Cardiac muscle cell (in vitro differentiated cells and primary cell): ENCODE data around the gene ACAP2. TPM values are rescaled to one million over a fixed set of nuclear protein-coding genes. Genes with fewer than 3 reads are reported as not detected.
"Not testable (repeated sequence)": the region's sequence is repeated elsewhere in the genome, so short reads cannot be mapped to it uniquely, and the experiment has no call there.

Experiments used
- DNase-seq, 2 donors: peaks; one replicate each; pipeline versions ENCODE4 v3.0.0 to v3.0.0-alpha.2; 2010 to 2017; ENCODE audit warnings: low read depth in 1 of 2, low spot score in 1 of 2
- H3K27ac ChIP-seq: fragments of 200-600 bp; sonication (generic); 2 replicates; pipeline ENCODE4 v1.5.1; 2016
- H3K27me3 ChIP-seq: fragments of 200-600 bp; sonication (generic); 2 replicates; pipeline ENCODE4 v1.6.0; 2016; ENCODE audit warnings: control low read depth
- H3K36me3 ChIP-seq: fragments of 200-600 bp; sonication (generic); 2 replicates; pipeline ENCODE4 v1.5.1; 2016; ENCODE audit warnings: control low read depth
- H3K4me1 ChIP-seq: fragments of 200-600 bp; sonication (generic); 2 replicates; pipeline ENCODE4 v1.8.1; 2017; ENCODE audit warnings: low read depth, mild to moderate bottlenecking, mixed run types
- H3K4me3 ChIP-seq: fragments of 200-600 bp; sonication (generic); 2 replicates; pipeline ENCODE4 v1.5.1; 2016; ENCODE audit warnings: mild to moderate bottlenecking
- H3K9me3 ChIP-seq: fragments of 200-600 bp; sonication (generic); 2 replicates; pipeline ENCODE4 v1.5.1; 2017; ENCODE audit warnings: low read depth, mild to moderate bottlenecking, control low read depth
- polyA plus RNA-seq: library from polyadenylated mRNA; unstranded; fragments of >200 nt; fragmentation: Nextera tagmentation; extraction: Ambion mirVana; gene quantifications from 2 replicates; pipeline ENCODE4 v1.2.1, GENCODE V29; 2016
- total RNA-seq: library from RNA; depleted of rRNA; stranded (reverse); fragments of >200 nt; gene quantifications from 2 replicates; pipeline ENCODE4 v1.2.3, GENCODE V29; 2016
- TF ChIP-seq, protein P1 (sequence below): IDR thresholded peaks from 2 replicates; pipeline ENCODE4 v1.5.1; 2012; ENCODE audit warnings: low read depth, mild to moderate bottlenecking, low read length

Gene ACAP2
- total and polyA plus RNA-seq, 2 experiments from 2014 or later = 36.2 to 44.4 TPM

DNA sequence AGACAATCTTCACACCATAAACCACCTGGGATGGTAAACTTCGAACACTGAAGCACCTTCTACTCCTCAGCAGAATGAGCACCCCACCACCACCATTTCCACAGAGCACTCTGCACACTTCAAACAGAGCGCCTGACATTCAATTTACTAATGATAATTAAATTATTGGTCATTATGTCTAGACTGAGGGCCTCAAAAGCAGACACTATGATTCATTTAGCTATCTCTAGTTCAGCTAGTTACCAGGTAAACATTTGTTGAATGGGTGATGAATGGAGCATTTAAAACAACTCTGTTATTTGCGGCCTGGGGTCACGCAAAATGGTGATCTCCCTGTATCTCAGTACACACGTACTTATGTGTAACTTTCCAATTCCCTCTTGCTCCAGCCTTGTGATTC lies 40.9 kb downstream of the ACAP2 start:
- no peak overlapping the region for H3K4me3 ChIP-seq
- no peaks in the 10 kb centered on the region for H3K9me3 ChIP-seq
- H3K36me3 ChIP-seq = no peaks in the 10 kb centered on the region
- peaks cover 5% of the 10 kb centered on the region for H3K4me1 ChIP-seq
- DNase-seq = no peak
- TF ChIP-seq, protein P1, sequence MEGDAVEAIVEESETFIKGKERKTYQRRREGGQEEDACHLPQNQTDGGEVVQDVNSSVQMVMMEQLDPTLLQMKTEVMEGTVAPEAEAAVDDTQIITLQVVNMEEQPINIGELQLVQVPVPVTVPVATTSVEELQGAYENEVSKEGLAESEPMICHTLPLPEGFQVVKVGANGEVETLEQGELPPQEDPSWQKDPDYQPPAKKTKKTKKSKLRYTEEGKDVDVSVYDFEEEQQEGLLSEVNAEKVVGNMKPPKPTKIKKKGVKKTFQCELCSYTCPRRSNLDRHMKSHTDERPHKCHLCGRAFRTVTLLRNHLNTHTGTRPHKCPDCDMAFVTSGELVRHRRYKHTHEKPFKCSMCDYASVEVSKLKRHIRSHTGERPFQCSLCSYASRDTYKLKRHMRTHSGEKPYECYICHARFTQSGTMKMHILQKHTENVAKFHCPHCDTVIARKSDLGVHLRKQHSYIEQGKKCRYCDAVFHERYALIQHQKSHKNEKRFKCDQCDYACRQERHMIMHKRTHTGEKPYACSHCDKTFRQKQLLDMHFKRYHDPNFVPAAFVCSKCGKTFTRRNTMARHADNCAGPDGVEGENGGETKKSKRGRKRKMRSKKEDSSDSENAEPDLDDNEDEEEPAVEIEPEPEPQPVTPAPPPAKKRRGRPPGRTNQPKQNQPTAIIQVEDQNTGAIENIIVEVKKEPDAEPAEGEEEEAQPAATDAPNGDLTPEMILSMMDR = no peak
- H3K27me3 ChIP-seq = no peaks in the 10 kb centered on the region
- H3K27ac ChIP-seq = no peak overlapping the region

DNA sequence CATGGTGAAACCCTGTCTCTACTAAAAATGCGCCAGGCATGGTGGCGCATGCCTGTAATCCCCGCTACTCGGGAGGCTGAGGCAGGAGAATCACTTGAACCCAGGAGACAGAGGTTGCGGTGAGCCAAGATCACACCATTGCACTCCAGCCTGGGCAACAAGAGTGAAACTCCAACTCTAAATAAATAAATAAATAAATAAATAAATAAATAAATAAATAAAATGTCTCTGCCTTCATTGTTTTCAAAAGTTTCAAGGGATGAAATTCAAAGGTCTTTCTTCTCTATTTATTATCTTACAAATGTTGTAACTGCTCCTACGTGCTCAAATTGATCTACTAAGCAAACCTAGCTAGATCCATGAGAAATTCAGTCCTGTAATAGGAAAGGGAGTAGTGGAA lies 44.4 kb downstream of the ACAP2 start:
- not testable (repeated sequence) for H3K27me3 ChIP-seq, H3K4me1 ChIP-seq, H3K36me3 ChIP-seq, H3K9me3 ChIP-seq, H3K4me3 ChIP-seq, DNase-seq, H3K27ac ChIP-seq

DNA sequence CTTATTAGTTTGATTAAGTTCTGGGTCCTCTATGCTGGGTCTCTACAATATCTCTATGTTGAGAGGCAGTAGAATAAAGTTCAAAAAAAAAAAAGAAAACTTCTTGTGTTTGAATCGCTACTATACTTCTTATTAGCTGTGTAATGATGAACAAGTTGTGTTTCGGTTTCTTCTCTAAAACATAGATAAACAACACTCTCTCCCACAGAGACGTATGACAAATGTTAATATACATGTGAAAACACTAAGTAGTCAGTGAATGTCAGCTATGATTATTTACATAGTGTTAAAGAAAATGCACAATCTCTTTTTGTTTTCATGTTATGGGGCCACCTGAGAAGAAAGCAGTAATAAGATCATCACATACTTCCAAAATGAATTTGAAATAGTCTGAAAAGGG lies 45.3 kb downstream of the ACAP2 start:
- Histone ChIP-seq H3K4me1 (peaks cover 9% of the 10 kb centered on the region), H3K36me3 (no peaks in the 10 kb centered on the region), H3K4me3 (no peak overlapping the region), H3K27me3 (no peaks in the 10 kb centered on the region), H3K9me3 (no peaks in the 10 kb centered on the region), H3K27ac (no peak overlapping the region)
- no peak for DNase-seq
- TF ChIP-seq, protein P1 = no peak

DNA sequence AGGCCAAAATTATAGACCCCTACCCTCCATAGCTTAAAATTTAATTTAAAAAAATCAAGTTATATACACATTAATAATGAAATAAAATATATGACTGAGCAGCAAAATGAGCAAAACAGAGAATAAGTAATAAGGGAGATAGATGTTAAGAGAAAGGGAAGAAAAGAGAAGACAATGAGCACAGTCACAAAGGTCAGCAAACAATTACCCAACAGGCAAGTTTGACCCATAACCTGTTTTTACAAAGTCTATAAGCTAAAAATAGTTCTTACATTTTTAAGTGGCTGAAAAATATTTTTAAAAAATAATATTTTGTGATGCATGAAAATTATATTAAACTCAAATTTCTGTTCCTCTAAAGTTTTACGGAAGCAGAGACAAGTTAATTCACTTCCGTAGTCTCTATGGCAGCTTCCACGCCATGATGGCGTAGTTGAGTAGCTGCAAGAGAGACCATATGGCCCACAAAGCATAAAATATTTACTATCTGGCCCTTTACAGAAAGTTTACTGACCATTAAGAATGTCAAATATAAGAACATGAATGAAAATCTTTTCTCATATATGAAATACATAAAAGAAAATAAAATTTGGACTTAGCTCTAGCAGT lies 47.5 kb downstream of the ACAP2 start:
- no peak for DNase-seq
- H3K36me3 ChIP-seq = no peaks in the 10 kb centered on the region
- no peak overlapping the region for H3K27ac ChIP-seq
- TF ChIP-seq, protein P1 = no peak
- no peak overlapping the region for H3K4me3 ChIP-seq
- H3K4me1 ChIP-seq = peaks cover 9% of the 10 kb centered on the region
- no peaks in the 10 kb centered on the region for H3K9me3 ChIP-seq
- no peaks in the 10 kb centered on the region for H3K27me3 ChIP-seq

DNA sequence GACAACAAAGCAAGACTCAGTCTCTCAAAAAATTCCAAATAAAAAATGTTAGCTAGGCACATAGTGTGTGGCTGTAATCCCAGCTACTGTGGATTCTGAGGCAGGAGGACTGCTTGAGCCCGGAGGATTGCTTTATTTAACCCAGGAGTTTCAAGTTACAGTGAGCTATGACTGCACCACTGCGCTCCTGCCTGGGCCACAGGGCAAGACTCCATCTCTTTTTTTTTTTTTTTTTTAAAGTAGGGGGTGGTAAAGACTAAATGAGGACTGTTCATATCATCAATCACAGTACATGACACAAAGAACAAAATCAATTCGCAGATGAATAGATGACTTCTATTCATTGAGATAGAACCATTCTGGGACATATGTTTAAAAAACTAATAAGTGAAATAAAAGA lies 48.1 kb downstream of the ACAP2 start:
- Histone ChIP-seq H3K9me3 (no peaks in the 10 kb centered on the region), H3K4me1 (peaks cover 9% of the 10 kb centered on the region), H3K36me3 (no peaks in the 10 kb centered on the region), H3K27me3 (no peaks in the 10 kb centered on the region), H3K27ac (no peak overlapping the region), H3K4me3 (no peak overlapping the region)
- TF ChIP-seq, protein P1 = no peak
- DNase-seq = no peak

DNA sequence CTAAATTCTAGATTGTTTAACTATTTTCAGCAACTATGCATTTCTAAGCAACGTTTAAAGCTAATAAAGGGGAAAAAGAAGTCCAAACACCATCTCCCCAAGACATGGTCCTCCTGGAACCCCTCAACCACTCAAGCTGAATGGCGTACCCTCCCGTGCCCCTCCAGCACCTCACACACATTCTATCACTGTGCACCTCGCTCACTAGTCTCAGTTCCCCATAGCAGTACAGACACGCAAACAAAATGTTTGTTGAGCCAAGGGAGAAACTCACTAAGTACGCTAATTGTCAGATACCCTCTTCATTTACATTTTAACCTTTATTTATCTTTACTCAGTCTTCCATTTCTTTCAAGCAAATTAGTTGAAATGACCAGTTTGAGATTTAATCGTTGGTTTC lies 48.8 kb downstream of the ACAP2 start:
- no peaks in the 10 kb centered on the region for H3K36me3 ChIP-seq
- peaks cover 9% of the 10 kb centered on the region for H3K4me1 ChIP-seq
- DNase-seq = no peak

More for the DNA sequence above, 48.8 kb downstream of the ACAP2 start:
- TF ChIP-seq, protein P1 = no peak
- Histone ChIP-seq H3K27ac (no peak overlapping the region), H3K4me3 (no peak overlapping the region), H3K27me3 (no peaks in the 10 kb centered on the region), H3K9me3 (no peaks in the 10 kb centered on the region)
